Neuronal stem cell (in vitro differentiated cells): ENCODE results near the gene SERTAD2.
A peak's percentile ranks its signal among the peaks of the same experiment; 100 is the strongest.

Experiments
- DNase-seq: peaks from one replicate; pipeline ENCODE4 v3.0.0-alpha.2; 2013; ENCODE audit warnings: low spot score
- H2AFZ ChIP-seq: one replicate; pipeline ENCODE4 v1.6.1; 2013; ENCODE audit warnings: mild to moderate bottlenecking, low read length, inconsistent platforms
- H2AK5ac ChIP-seq: 2 replicates; pipeline ENCODE4 v1.6.1; 2013; ENCODE audit warnings: low read depth, mild to moderate bottlenecking, inconsistent platforms, low read length, moderate library complexity, mixed read lengths
- H2BK120ac ChIP-seq: 2 replicates; pipeline ENCODE4 v1.6.1; 2013; ENCODE audit warnings: low read depth, mild to moderate bottlenecking, inconsistent platforms, low read length, moderate library complexity, mixed read lengths
- H2BK12ac ChIP-seq: one replicate; pipeline ENCODE4 v1.6.1; 2013; ENCODE audit warnings: low read length, inconsistent platforms
- H2BK15ac ChIP-seq: 2 replicates; pipeline ENCODE4 v1.6.1; 2013; ENCODE audit warnings: mild to moderate bottlenecking, low read length, inconsistent platforms, mixed read lengths
- H2BK5ac ChIP-seq: one replicate; pipeline ENCODE4 v1.6.1; 2013; ENCODE audit warnings: inconsistent platforms, mild to moderate bottlenecking, low read length, moderate library complexity
- H3K14ac ChIP-seq: one replicate; pipeline ENCODE4 v1.6.1; 2013; ENCODE audit warnings: low read length, inconsistent platforms
- H3K18ac ChIP-seq: 2 replicates; pipeline ENCODE4 v1.6.1; 2013; ENCODE audit warnings: low read length, inconsistent platforms
- H3K23ac ChIP-seq: 2 replicates; pipeline ENCODE4 v1.6.1; 2013; ENCODE audit warnings: low read depth, mild to moderate bottlenecking, mixed read lengths, low read length, inconsistent platforms; ENCODE audit not compliant: poor library complexity
- H3K27ac ChIP-seq: replicated peaks from 3 replicates; pipeline ENCODE4 v1.5.1; 2013; ENCODE audit warnings: low read length, inconsistent platforms
- H3K27me3 ChIP-seq, 3 experiments: 2 replicates each; pipeline ENCODE4 v1.6.1; 2013; ENCODE audit warnings: low read length in 3 of 3, mild to moderate bottlenecking in 2 of 3, inconsistent platforms in 1 of 3, low read depth in 1 of 3, mixed read lengths in 1 of 3, moderate library complexity in 1 of 3; ENCODE audit not compliant: control insufficient read depth in 3 of 3, insufficient read depth in 3 of 3
- H3K36me3 ChIP-seq, 2 donors: replicated peaks in 1 of 2; 2 replicates each; pipeline ENCODE4 v1.6.1; 2013; ENCODE audit warnings: low read length in 2 of 2; ENCODE audit not compliant: control insufficient read depth in 2 of 2, insufficient read depth in 2 of 2
- H3K4ac ChIP-seq: 2 replicates; pipeline ENCODE4 v1.6.1; 2013; ENCODE audit warnings: inconsistent platforms, mild to moderate bottlenecking, low read length, moderate library complexity
- H3K4me1 ChIP-seq, 2 donors: 1 replicate in 1 of 2; 2 replicates in 1 of 2; pipeline ENCODE4 v1.6.1; 2013; ENCODE audit warnings: low read length in 2 of 2, low read depth in 1 of 2; ENCODE audit not compliant: control insufficient read depth in 2 of 2, insufficient read depth in 1 of 2
- H3K4me2 ChIP-seq: one replicate; pipeline ENCODE4 v1.6.1; 2013; ENCODE audit warnings: mild to moderate bottlenecking, low read length, inconsistent platforms; ENCODE audit not compliant: insufficient read depth, poor library complexity, severe bottlenecking
- H3K4me3 ChIP-seq, 2 donors: 2 replicates each; pipeline ENCODE4 v1.5.1; 2013; ENCODE audit warnings: low read length in 2 of 2, mild to moderate bottlenecking in 2 of 2, inconsistent platforms in 1 of 2, moderate library complexity in 1 of 2
- H3K79me1 ChIP-seq: one replicate; pipeline ENCODE4 v1.6.1; 2013; ENCODE audit warnings: low read depth, mild to moderate bottlenecking, inconsistent platforms, low read length, moderate library complexity
- H3K9ac ChIP-seq: one replicate; pipeline ENCODE4 v1.6.1; 2013; ENCODE audit warnings: mild to moderate bottlenecking, low read depth, low read length, inconsistent platforms; ENCODE audit not compliant: poor library complexity
- H3K9me3 ChIP-seq, 2 donors: replicated peaks in 1 of 2; 2 replicates each; pipeline versions ENCODE3 to v1.6.1; 2013; ENCODE audit warnings: low read length in 2 of 2, mild to moderate bottlenecking in 2 of 2, inconsistent platforms in 1 of 2, low read depth in 1 of 2, mixed read lengths in 1 of 2, moderate library complexity in 1 of 2; ENCODE audit not compliant: control insufficient read depth in 2 of 2, insufficient read depth in 1 of 2
- H4K8ac ChIP-seq: one replicate; pipeline ENCODE4 v1.6.1; 2013; ENCODE audit warnings: low read depth, mild to moderate bottlenecking, inconsistent platforms, low read length, moderate library complexity
- H4K91ac ChIP-seq: one replicate; pipeline ENCODE4 v1.6.1; 2013; ENCODE audit warnings: low read length, low read depth, mild to moderate bottlenecking, inconsistent platforms; ENCODE audit not compliant: poor library complexity
- WGBS, 2 donors: extraction: QIAGEN DNeasy Blood & Tissue Kit; methylation state at CpG; one replicate each; pipeline ENCODE4 v1.1.7; 2013; ENCODE audit warnings: missing lambda C conversion rate in 2 of 2, mixed read lengths in 1 of 2; ENCODE audit not compliant: insufficient read length in 2 of 2, insufficient replicate concordance in 1 of 2; ENCODE audit errors: extremely low coverage in 2 of 2; 5-methylcytosine and 5-hydroxymethylcytosine counted together

The SERTAD2 gene

DNA sequence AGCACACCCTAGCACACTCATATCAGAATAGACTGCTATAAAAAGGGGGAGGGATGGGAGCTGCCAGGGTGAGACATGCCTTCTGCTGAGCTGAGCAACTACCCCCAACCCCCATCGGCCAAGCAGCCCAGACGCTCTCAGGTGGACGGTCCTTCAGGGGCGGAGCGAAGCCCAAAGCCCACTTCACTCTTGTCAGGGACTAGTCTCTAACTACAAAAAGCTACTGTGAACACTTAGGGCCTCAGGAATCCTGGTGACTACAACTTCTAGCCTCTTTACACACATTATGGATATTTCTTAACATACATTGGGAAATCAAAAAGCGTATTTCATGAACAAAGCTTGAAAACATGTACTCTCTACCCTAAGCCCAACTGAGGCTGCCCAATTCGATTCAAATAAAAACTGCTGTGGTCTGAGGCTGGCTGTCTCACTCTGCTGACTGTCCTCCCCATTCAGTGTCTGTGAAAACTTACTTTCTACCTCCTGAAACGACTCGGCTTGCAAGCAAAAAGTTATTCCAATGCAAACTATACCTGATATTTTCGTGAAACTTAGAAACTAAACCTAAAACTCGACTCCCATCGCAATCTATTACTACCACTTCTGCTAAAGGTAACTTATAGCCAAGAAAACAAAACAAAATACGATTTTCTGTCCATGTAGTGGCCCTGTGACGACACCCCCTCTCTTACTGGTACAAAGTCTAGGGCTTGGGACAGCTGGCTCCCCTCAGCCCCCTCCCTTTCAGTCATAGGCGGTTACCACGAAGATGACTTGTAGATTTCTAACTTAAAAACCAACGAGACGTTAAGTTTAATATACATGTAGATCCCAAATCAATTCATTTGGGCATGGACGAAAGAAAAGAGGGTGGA lies 1.2 kb downstream of the SERTAD2 start:
- no peaks in the 10 kb centered on the region for H3K79me1 ChIP-seq
- no peak overlapping the region for H2BK12ac ChIP-seq
- no peak overlapping the region for H4K8ac ChIP-seq
- no peaks in the 10 kb centered on the region for H3K27me3 ChIP-seq
- DNase-seq = no peak
- peaks cover 18 to 47% of the 10 kb centered on the region in 2 donors for H3K4me1 ChIP-seq
- H3K4me2 ChIP-seq = peak overlapping the region; percentile 83
- H3K4ac ChIP-seq = no peak overlapping the region
- no peak overlapping the region for H3K9ac ChIP-seq
- H2AFZ ChIP-seq = peak overlapping the region; percentile 92
- WGBS, 2 donors = no CpG with 5 or more reads among the region's 19 CpGs
- H4K91ac ChIP-seq = no peak overlapping the region
- no peak overlapping the region for H3K14ac ChIP-seq
- no peak overlapping the region for H2BK5ac ChIP-seq
- H3K23ac ChIP-seq = no peak overlapping the region
- H3K27ac ChIP-seq = peak overlapping the region; percentile 98
- H3K36me3 ChIP-seq = no peaks in the 10 kb centered on the region
- no peaks in the 10 kb centered on the region for H3K9me3 ChIP-seq
- H3K4me3 ChIP-seq = peak overlapping the region; percentile 69 to 87
- H2BK15ac ChIP-seq = no peak overlapping the region
- H2BK120ac ChIP-seq = no peak overlapping the region
- no peak overlapping the region for H3K18ac ChIP-seq
- no peak overlapping the region for H2AK5ac ChIP-seq

DNA sequence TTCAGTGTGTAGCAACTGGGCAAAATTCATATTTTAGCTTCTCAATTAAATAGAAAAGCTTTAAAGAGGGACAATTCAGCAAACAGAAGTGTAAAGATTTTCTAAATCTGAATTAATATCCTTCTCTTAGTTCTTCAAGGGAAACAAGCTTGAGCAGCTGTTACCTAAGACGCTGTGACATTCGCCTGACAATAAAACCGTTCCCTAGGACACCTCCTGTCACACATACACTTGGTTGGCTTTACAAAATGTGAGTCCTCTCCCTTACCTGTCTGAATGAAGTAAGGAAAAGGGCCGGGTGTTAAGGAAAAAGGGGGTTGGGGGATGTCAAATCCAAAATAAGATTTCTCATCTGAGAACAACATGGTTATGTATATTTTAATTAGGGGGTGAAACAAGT lies 2.1 kb downstream of the SERTAD2 start:
- Histone ChIP-seq H3K9ac (no peak overlapping the region), H3K4ac (no peak overlapping the region), H4K8ac (no peak overlapping the region), H3K4me2 (no peak overlapping the region), H2BK12ac (no peak overlapping the region), H2BK15ac (no peak overlapping the region), H3K14ac (no peak overlapping the region), H3K4me3 (peak overlapping the region in 1 of 2 donors; percentile 5), H4K91ac (no peak overlapping the region), H3K79me1 (no peaks in the 10 kb centered on the region), H3K9me3 (no peaks in the 10 kb centered on the region), H3K27ac (no peak overlapping the region), H3K18ac (no peak overlapping the region), H2AFZ (no peak overlapping the region), H3K23ac (no peak overlapping the region), H3K27me3 (no peaks in the 10 kb centered on the region), H2BK120ac (no peak overlapping the region), H2BK5ac (no peak overlapping the region), H2AK5ac (no peak overlapping the region), H3K36me3 (no peaks in the 10 kb centered on the region), H3K4me1 (peaks cover 18 to 50% of the 10 kb centered on the region in 2 donors)
- no peak for DNase-seq
- no CpG with 5 or more reads among the region's 4 CpGs for WGBS, 2 donors

DNA sequence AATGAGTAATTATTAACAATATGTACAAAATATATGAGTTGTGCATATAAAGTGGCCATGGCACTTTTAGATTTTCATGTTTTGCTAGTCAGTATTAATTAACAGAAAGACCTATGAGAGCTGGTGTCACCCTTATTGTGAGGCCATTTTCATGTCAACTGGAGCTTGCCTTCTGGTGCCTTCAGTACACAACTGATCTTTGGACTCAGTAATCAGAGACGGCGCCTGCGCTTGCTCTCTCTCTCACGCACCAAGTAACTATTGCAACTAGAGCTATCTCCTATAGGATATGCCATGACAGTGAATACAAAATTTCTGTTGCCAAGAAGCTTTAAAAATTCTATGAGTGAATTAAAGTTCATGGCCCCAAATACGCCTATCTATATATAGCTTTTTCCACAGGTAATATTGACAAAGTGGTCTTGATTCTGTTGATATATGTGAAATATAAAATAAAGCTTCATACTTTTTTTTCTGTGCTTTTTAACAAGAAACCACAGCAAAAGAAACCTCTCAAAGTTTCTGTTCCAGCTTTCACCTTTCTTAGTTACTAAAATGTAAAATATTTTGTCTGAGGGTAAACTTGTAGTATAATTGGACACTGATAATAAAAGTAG lies 2.9 kb downstream of the SERTAD2 start:
- H2AK5ac ChIP-seq = no peak overlapping the region
- no peak overlapping the region for H2BK5ac ChIP-seq
- H2BK15ac ChIP-seq = no peak overlapping the region
- H3K14ac ChIP-seq = no peak overlapping the region
- no peak overlapping the region for H2AFZ ChIP-seq
- H3K27me3 ChIP-seq = no peaks in the 10 kb centered on the region
- no peak overlapping the region for H3K4me3 ChIP-seq
- H2BK120ac ChIP-seq = no peak overlapping the region
- H3K4me2 ChIP-seq = no peak overlapping the region
- peaks cover 18 to 53% of the 10 kb centered on the region in 2 donors for H3K4me1 ChIP-seq
- H4K8ac ChIP-seq = no peak overlapping the region
- H3K36me3 ChIP-seq = no peaks in the 10 kb centered on the region
- H3K27ac ChIP-seq = no peak overlapping the region
- no peak overlapping the region for H3K4ac ChIP-seq
- no peak overlapping the region for H3K23ac ChIP-seq
- DNase-seq = no peak
- H3K79me1 ChIP-seq = no peaks in the 10 kb centered on the region
- no peak overlapping the region for H3K9ac ChIP-seq
- no CpG with 5 or more reads among the region's 5 CpGs for WGBS, 2 donors
- H3K9me3 ChIP-seq = no peaks in the 10 kb centered on the region
- no peak overlapping the region for H2BK12ac ChIP-seq
- no peak overlapping the region for H3K18ac ChIP-seq
- no peak overlapping the region for H4K91ac ChIP-seq

DNA sequence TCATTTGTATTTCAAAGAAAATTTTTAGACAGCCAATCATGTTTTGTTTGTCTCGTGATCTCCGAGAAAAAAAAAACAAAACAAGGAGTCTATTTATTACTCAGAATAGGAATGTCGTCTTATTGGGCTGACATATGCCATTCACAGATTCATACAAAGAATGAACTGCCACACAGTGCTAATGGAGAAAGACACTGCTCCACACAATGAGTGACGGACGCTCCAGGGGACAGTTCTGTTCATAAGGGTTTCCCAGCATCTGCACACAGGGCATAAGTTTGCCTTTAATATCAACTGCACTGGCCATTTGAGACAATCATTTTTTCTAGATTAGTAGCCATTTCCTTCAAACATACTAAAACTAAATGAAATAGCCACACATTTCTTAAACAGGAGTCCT lies 3.4 kb downstream of the SERTAD2 start:
- WGBS, 2 donors = no CpG with 5 or more reads among the region's 5 CpGs
- no peaks in the 10 kb centered on the region for H3K27me3 ChIP-seq
- H3K18ac ChIP-seq = no peak overlapping the region
- no peak overlapping the region for H3K27ac ChIP-seq
- H3K79me1 ChIP-seq = no peaks in the 10 kb centered on the region
- no peak for DNase-seq
- H3K36me3 ChIP-seq = no peaks in the 10 kb centered on the region
- H2AK5ac ChIP-seq = no peak overlapping the region
- no peak overlapping the region for H3K4ac ChIP-seq
- peaks cover 18 to 51% of the 10 kb centered on the region in 2 donors for H3K4me1 ChIP-seq
- H3K4me2 ChIP-seq = no peak overlapping the region
- no peak overlapping the region for H2BK15ac ChIP-seq
- no peak overlapping the region for H3K14ac ChIP-seq
- no peak overlapping the region for H2BK12ac ChIP-seq
- H4K8ac ChIP-seq = no peak overlapping the region
- no peaks in the 10 kb centered on the region for H3K9me3 ChIP-seq
- H2AFZ ChIP-seq = no peak overlapping the region
- H4K91ac ChIP-seq = no peak overlapping the region
- no peak overlapping the region for H2BK120ac ChIP-seq
- H3K9ac ChIP-seq = no peak overlapping the region
- H3K23ac ChIP-seq = no peak overlapping the region
- H2BK5ac ChIP-seq = no peak overlapping the region
- H3K4me3 ChIP-seq = no peak overlapping the region
